NCI-H446 treated with DMSO at 0.1 percent for 48 hours (cell line): ENCODE results near the gene FYCO1.
"Not testable (repeated sequence)": the region's sequence is repeated elsewhere in the genome, so short reads cannot be mapped to it uniquely, and the experiment has no call there.

Experiments
- DNase-seq: peaks from one replicate; lab custom pipeline; 2025; lab: John Stamatoyannopoulos, UW

FYCO1 gene

GRCh38 chr3:45995236-45996192 lies at the start of gene FYCO1:
Gene FYCO1, minus strand, starts transcription at chr3:45995824. Its CDS starts 10,914 bp downstream, at chr3:45984910.
- DNase-seq: peak; percentile 30

GRCh38 chr3:46038916-46039315 lies 43.3 kb upstream of the FYCO1 start:
- no peak for DNase-seq

GRCh38 chr3:46038071-46038470 lies 42.4 kb upstream of the FYCO1 start:
- DNase-seq: not testable (repeated sequence)

- no peak for DNase-seq
These were observed 40.6 kb upstream of the FYCO1 start for GRCh38 chr3:46036191-46036590.

- no peak for DNase-seq
These were observed 36.1 kb upstream of the FYCO1 start for GRCh38 chr3:46031747-46032146.

GRCh38 chr3:46031269-46031668 lies 35.6 kb upstream of the FYCO1 start:
- no peak for DNase-seq

GRCh38 chr3:46030626-46031025 lies 35.0 kb upstream of the FYCO1 start:
- no peak for DNase-seq

GRCh38 chr3:46029953-46030543 lies 34.4 kb upstream of the FYCO1 start:
- DNase-seq: no peak

- no peak for DNase-seq
These were observed 32.2 kb upstream of the FYCO1 start for GRCh38 chr3:46027736-46028397.

GRCh38 chr3:46027021-46027705 lies 31.5 kb upstream of the FYCO1 start, which contains the start of gene XCR1:
Gene XCR1, minus strand, starts transcription at chr3:46027483. Its CDS starts 5,536 bp downstream, at chr3:46021947.
- DNase-seq: no peak

GRCh38 chr3:46025139-46025538 lies 29.5 kb upstream of the FYCO1 start:
- DNase-seq: no peak

- DNase-seq: no peak
These were observed 28.5 kb upstream of the FYCO1 start for GRCh38 chr3:46024131-46024530.

- no peak for DNase-seq
These were observed 27.5 kb upstream of the FYCO1 start for GRCh38 chr3:46022909-46023785.

- DNase-seq: no peak
These were observed 25.9 kb upstream of the FYCO1 start for GRCh38 chr3:46021516-46021915.

- no peak for DNase-seq
These were observed 25.3 kb upstream of the FYCO1 start for GRCh38 chr3:46020766-46021510.

- no peak for DNase-seq
These were observed 24.1 kb upstream of the FYCO1 start for GRCh38 chr3:46019707-46020106.

GRCh38 chr3:46017720-46018119 lies 22.1 kb upstream of the FYCO1 start:
- DNase-seq: no peak

GRCh38 chr3:46013316-46014094 lies 17.9 kb upstream of the FYCO1 start:
- DNase-seq: no peak

- no peak for DNase-seq
These were observed 16.6 kb upstream of the FYCO1 start for GRCh38 chr3:46012246-46012645.
